MM.1S (cell line): ENCODE measurements around the gene FAM118A.

Experiments used
- EZH2phosphoT487 ChIP-seq: fragments of 300-600 bp; sonication (generic); IDR thresholded peaks from 2 replicates; pipeline ENCODE4 v1.6.1; 2018; ENCODE audit warnings: antibody characterized with exemption, low read length
- TF ChIP-seq, protein P1 (sequence below): fragments of 300-600 bp; sonication (generic); IDR thresholded peaks from 2 replicates; pipeline ENCODE4 v1.5.1; 2016; ENCODE audit warnings: antibody characterized with exemption, low read length, mixed read lengths

DNA sequence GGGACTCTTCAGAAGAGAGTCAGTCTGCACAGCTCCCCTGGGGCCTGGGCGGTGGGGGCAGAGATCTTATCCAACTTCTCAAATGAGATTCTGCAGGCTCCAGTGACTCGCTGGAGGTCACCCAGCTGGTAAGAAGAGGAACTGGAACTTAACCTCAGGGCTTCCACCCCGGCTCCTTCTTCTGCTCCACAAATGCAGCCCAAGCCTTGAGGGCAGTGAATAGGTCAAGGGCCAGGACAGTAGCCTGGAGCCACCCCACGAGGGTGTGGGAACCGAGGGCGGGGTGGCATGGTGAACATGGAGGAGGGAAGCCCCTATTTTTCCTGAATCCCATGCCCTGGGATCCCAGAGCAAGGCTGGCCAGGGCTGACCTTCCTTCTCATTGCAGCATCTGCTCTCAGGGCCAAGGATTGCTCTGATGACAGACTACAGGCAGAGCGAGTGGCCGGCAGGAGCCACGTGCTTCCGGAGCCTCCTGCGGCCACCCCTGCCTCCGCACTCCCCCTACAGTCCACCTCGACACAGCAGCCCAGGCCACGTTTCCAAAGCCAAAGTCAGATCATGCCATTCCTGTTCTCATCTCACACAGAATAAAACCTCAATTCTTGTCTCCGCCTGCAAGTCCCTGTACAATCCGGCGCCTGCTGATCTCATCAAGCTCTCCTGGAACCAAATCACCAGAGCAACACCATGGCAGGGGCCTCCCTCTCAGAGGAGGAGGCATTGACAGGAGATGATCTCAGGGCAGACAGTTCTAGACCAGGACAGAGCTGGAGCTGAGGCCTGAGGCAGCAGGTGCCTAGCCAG is 46.1 kb upstream of the FAM118A start:
- no peak for TF ChIP-seq EZH2phosphoT487
- TF ChIP-seq, protein P1, sequence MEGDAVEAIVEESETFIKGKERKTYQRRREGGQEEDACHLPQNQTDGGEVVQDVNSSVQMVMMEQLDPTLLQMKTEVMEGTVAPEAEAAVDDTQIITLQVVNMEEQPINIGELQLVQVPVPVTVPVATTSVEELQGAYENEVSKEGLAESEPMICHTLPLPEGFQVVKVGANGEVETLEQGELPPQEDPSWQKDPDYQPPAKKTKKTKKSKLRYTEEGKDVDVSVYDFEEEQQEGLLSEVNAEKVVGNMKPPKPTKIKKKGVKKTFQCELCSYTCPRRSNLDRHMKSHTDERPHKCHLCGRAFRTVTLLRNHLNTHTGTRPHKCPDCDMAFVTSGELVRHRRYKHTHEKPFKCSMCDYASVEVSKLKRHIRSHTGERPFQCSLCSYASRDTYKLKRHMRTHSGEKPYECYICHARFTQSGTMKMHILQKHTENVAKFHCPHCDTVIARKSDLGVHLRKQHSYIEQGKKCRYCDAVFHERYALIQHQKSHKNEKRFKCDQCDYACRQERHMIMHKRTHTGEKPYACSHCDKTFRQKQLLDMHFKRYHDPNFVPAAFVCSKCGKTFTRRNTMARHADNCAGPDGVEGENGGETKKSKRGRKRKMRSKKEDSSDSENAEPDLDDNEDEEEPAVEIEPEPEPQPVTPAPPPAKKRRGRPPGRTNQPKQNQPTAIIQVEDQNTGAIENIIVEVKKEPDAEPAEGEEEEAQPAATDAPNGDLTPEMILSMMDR: peak; percentile 71
